Measurements from ENCODE around the gene SSBP3. TPM values are rescaled to one million over a fixed set of nuclear protein-coding genes. Genes with fewer than 3 reads are reported as not detected.

The SSBP3 gene
- total RNA-seq, 1 experiment from 2014 or later: 42.1 TPM

GRCh38 chr1:54396261-54396933 lies 9.8 kb downstream of the SSBP3 start:
- intact Hi-C loops (cut with micrococcal nuclease; ENCODE audit: unreplicated experiment): no loop called here
- Histone ChIP-seq H3K4me3 (ENCODE audit: low read depth, low read length) (no peak overlapping the region), H3K9me3 (no peaks in the 10 kb centered on the region), H3K27me3 (replicated peaks; ENCODE audit: control insufficient read depth, insufficient read depth, low read length) (no peaks in the 10 kb centered on the region), H3K36me3 (ENCODE audit: control insufficient read depth, insufficient read depth, low read length) (no peaks in the 10 kb centered on the region; the same call in 1 of the 2 replicates), H3K4me1 (no peaks in the 10 kb centered on the region)
- no TSS peak for BruUV-seq (replicated peaks)
- DNase-seq: no peak
- Mint-ChIP-seq H3K4me3 (ENCODE audit: unreplicated experiment) (no peak overlapping the region), H3K4me1 (ENCODE audit: low read depth, unreplicated experiment) (no peaks in the 10 kb centered on the region), H3K27ac (ENCODE audit: unreplicated experiment) (no peak overlapping the region), H3K9me3 (ENCODE audit: unreplicated experiment) (no peaks in the 10 kb centered on the region), H3K36me3 (ENCODE audit: insufficient read depth, unreplicated experiment) (peaks cover 47% of the 10 kb centered on the region), H3K27me3 (ENCODE audit: insufficient read depth, unreplicated experiment) (no peaks in the 10 kb centered on the region)
- ChIA-PET CTCF (interaction anchor here (0.6 kb wide), 1 partner anchor 40 kb away, joined by 3 read pairs; no protein-coding TSS in a partner anchor), POLR2A (no interaction called here)
- no peak for TF ChIP-seq CTCF (IDR thresholded peaks at IDR 0.05; ENCODE audit: insufficient read depth in 1 of 2, low read depth in 1 of 2, low read length in 1 of 2, severe bottlenecking in 1 of 2, unreplicated experiment in 1 of 2)

GRCh38 chr1:54395281-54395934 lies 10.8 kb downstream of the SSBP3 start:
- no peak overlapping the region for H3K27ac Mint-ChIP-seq (ENCODE audit: unreplicated experiment)
- peaks cover 43% of the 10 kb centered on the region for H3K36me3 Mint-ChIP-seq (ENCODE audit: insufficient read depth, unreplicated experiment)
- H3K4me1 Mint-ChIP-seq (ENCODE audit: low read depth, unreplicated experiment): no peaks in the 10 kb centered on the region
- BruUV-seq (replicated peaks): no TSS peak
- no peak for TF ChIP-seq CTCF (IDR thresholded peaks at IDR 0.05; ENCODE audit: insufficient read depth in 1 of 2, low read depth in 1 of 2, low read length in 1 of 2, severe bottlenecking in 1 of 2, unreplicated experiment in 1 of 2)
- no peak overlapping the region for H3K4me3 Mint-ChIP-seq (ENCODE audit: unreplicated experiment)
- no peaks in the 10 kb centered on the region for H3K4me1 ChIP-seq
- intact Hi-C loops (cut with micrococcal nuclease; ENCODE audit: unreplicated experiment): no loop called here
- ChIA-PET POLR2A (no interaction called here), CTCF (no interaction called here)
- H3K9me3 ChIP-seq: no peaks in the 10 kb centered on the region
- H3K27me3 Mint-ChIP-seq (ENCODE audit: insufficient read depth, unreplicated experiment): no peaks in the 10 kb centered on the region
- H3K36me3 ChIP-seq (ENCODE audit: control insufficient read depth, insufficient read depth, low read length): no peaks in the 10 kb centered on the region; the same call in 1 of the 2 replicates
- H3K27me3 ChIP-seq (replicated peaks; ENCODE audit: control insufficient read depth, insufficient read depth, low read length): no peaks in the 10 kb centered on the region
- no peaks in the 10 kb centered on the region for H3K9me3 Mint-ChIP-seq (ENCODE audit: unreplicated experiment)
- H3K4me3 ChIP-seq (ENCODE audit: low read depth, low read length): no peak overlapping the region
- DNase-seq: no peak

- POLR2A ChIA-PET: no interaction called here
- no TSS peak for BruUV-seq (replicated peaks)
- H3K4me3 ChIP-seq (ENCODE audit: low read depth, low read length): no peak overlapping the region
- no peaks in the 10 kb centered on the region for H3K36me3 ChIP-seq (ENCODE audit: control insufficient read depth, insufficient read depth, low read length)
- peaks cover 38% of the 10 kb centered on the region for H3K36me3 Mint-ChIP-seq (ENCODE audit: insufficient read depth, unreplicated experiment)
- no peaks in the 10 kb centered on the region for H3K27me3 Mint-ChIP-seq (ENCODE audit: insufficient read depth, unreplicated experiment)
- no peaks in the 10 kb centered on the region for H3K9me3 ChIP-seq
- CTCF ChIA-PET: no interaction called here
- no peaks in the 10 kb centered on the region for H3K4me1 Mint-ChIP-seq (ENCODE audit: low read depth, unreplicated experiment)
- intact Hi-C loops (cut with micrococcal nuclease; ENCODE audit: unreplicated experiment): no loop called here
- H3K4me1 ChIP-seq: no peaks in the 10 kb centered on the region
- H3K9me3 Mint-ChIP-seq (ENCODE audit: unreplicated experiment): no peaks in the 10 kb centered on the region
- TF ChIP-seq CTCF (IDR thresholded peaks at IDR 0.05; ENCODE audit: insufficient read depth in 1 of 2, low read depth in 1 of 2, low read length in 1 of 2, severe bottlenecking in 1 of 2, unreplicated experiment in 1 of 2): no peak
- H3K27ac Mint-ChIP-seq (ENCODE audit: unreplicated experiment): no peak overlapping the region
- DNase-seq: no peak
- H3K4me3 Mint-ChIP-seq (ENCODE audit: unreplicated experiment): no peak overlapping the region
- no peaks in the 10 kb centered on the region for H3K27me3 ChIP-seq (replicated peaks; ENCODE audit: control insufficient read depth, insufficient read depth, low read length)
Measured at GRCh38 chr1:54394104-54394503, 12.1 kb downstream of the SSBP3 start.
